Measurements from ENCODE around the gene SPEF2.

DNA sequence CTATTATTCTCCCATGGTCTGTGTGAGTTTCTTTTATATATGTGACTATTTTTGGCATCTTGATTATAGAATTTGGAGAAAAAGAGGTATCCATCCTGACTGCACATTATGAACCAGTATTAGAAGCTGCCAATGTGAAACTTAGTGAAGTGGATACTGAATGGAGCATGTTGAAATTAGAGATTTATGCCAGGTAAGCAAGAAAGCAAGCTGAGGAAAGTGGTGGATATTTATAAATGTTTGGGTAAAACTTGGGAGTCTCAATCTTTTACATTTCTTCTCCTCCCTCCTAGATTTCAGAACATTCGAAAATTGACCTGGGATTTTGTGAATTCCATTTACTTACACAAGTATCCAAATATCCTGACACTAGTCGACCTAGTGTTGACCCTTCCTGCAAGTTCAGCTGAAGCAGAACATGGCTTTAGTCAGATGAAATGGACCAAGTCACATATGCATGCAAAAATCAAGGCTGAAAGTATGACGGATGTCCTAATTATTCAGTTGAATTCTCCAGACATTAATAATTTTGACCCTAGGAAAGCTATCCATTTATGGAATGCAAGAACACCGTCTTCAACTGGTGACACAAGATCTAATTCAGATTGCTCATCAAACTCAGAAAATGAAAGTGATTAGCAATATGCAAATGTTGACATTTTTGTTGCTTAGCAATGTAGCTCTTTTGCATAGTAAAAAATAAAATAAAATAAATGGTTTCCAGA lies 172.2 kb downstream of the SPEF2 start:
- TF ChIP-seq POLR2A (IDR thresholded peaks at IDR 0.05; ENCODE audit: low read depth, low read length) (no peak), SPI1 (IDR thresholded peaks at IDR 0.05; ENCODE audit: low read depth, low read length) (no peak), POLR2AphosphoS5 (IDR thresholded peaks at IDR 0.05; ENCODE audit: low read depth, low read length) (no peak), TAF1 (IDR thresholded peaks at IDR 0.05; ENCODE audit: low read depth, low read length) (no peak)

Data from GM12891 (cell line).